ENCODE results near the gene ERP27. TPM values are rescaled to one million over a fixed set of nuclear protein-coding genes. Genes with fewer than 3 reads are reported as not detected.

ERP27 gene
- total RNA-seq, 4 donors from 2014 or later: 0.57 to 5.5 (median 1.9) TPM; not detected in 1

GRCh38 chr12:14879222-14879933, 59.0 kb downstream of the ERP27 start:
- no peak for DNase-seq
- 91 to 93% methylated on average over 8 of the region's 8 CpGs for WGBS, 2 donors
- intact Hi-C loops (cut with DNase I): no loop called here
- H3K4me3 ChIP-seq: no peak overlapping the region
- H3K27ac ChIP-seq: no peak overlapping the region
- TF ChIP-seq CTCF (IDR thresholded peaks at IDR 0.05) (no peak), POLR2A (IDR thresholded peaks at IDR 0.05) (no peak)
- peaks cover 0 to 12% (median 3%) of the 10 kb centered on the region in 3 donors for H3K4me1 ChIP-seq
- no peaks in the 10 kb centered on the region for H3K27me3 ChIP-seq
- no peaks in the 10 kb centered on the region for H3K9me3 ChIP-seq
- H3K36me3 ChIP-seq: no peaks in the 10 kb centered on the region

- WGBS, 2 donors: 86 to 92% methylated on average over 1 of the region's 1 CpG
- H3K4me1 ChIP-seq: peaks cover 0 to 3% (median 0%) of the 10 kb centered on the region in 3 donors
- no peaks in the 10 kb centered on the region for H3K36me3 ChIP-seq
- H3K27ac ChIP-seq: no peak overlapping the region
- no peak for DNase-seq
- TF ChIP-seq POLR2A (IDR thresholded peaks at IDR 0.05): no peak
- no peak for TF ChIP-seq CTCF (IDR thresholded peaks at IDR 0.05)
- intact Hi-C loops (cut with DNase I): no loop called here
- no peak overlapping the region for H3K4me3 ChIP-seq
- no peaks in the 10 kb centered on the region for H3K9me3 ChIP-seq
- no peaks in the 10 kb centered on the region for H3K27me3 ChIP-seq
Observed at GRCh38 chr12:14878488-14878887, 59.8 kb downstream of the ERP27 start.

GRCh38 chr12:14876833-14877232, 61.5 kb downstream of the ERP27 start:
- H3K36me3 ChIP-seq: no peaks in the 10 kb centered on the region
- no peaks in the 10 kb centered on the region for H3K9me3 ChIP-seq
- DNase-seq: no peak
- H3K27ac ChIP-seq: no peak overlapping the region
- TF ChIP-seq POLR2A (IDR thresholded peaks at IDR 0.05): no peak
- TF ChIP-seq CTCF (IDR thresholded peaks at IDR 0.05): no peak
- intact Hi-C loops (cut with DNase I): no loop called here
- H3K27me3 ChIP-seq: no peaks in the 10 kb centered on the region
- no peak overlapping the region for H3K4me3 ChIP-seq
- no peaks in the 10 kb centered on the region for H3K4me1 ChIP-seq
- 25 to 89% methylated on average over 2 of the region's 2 CpGs for WGBS, 2 donors

- 56 to 68% methylated on average over 3 of the region's 3 CpGs for WGBS, 2 donors
- H3K4me1 ChIP-seq: peaks cover 0 to 1% (median 0%) of the 10 kb centered on the region in 3 donors
- H3K9me3 ChIP-seq: no peaks in the 10 kb centered on the region
- H3K4me3 ChIP-seq: no peak overlapping the region
- H3K27me3 ChIP-seq: no peaks in the 10 kb centered on the region
- no peak for DNase-seq
- H3K27ac ChIP-seq: no peak overlapping the region
- intact Hi-C loops (cut with DNase I): no loop called here
- no peak for TF ChIP-seq CTCF (IDR thresholded peaks at IDR 0.05)
- TF ChIP-seq POLR2A (IDR thresholded peaks at IDR 0.05): no peak
- H3K36me3 ChIP-seq: no peaks in the 10 kb centered on the region
Observed at GRCh38 chr12:14874882-14875281, 63.5 kb downstream of the ERP27 start.

GRCh38 chr12:14873440-14874185, 64.7 kb downstream of the ERP27 start:
- Histone ChIP-seq H3K27me3 (peaks cover 0 to 4% (median 0%) of the 10 kb centered on the region in 4 donors), H3K9me3 (no peaks in the 10 kb centered on the region), H3K4me1 (peaks cover 0 to 14% (median 0%) of the 10 kb centered on the region in 3 donors), H3K4me3 (no peak overlapping the region), H3K27ac (no peak overlapping the region), H3K36me3 (no peaks in the 10 kb centered on the region)
- WGBS, 2 donors: 50% methylated on average over 1 of the region's 1 CpG
- TF ChIP-seq CTCF (IDR thresholded peaks at IDR 0.05): no peak
- DNase-seq: no peak
- intact Hi-C loops (cut with DNase I): no loop called here

Measured in esophagus squamous epithelium (tissue), 5 donors.